GM12878 (cell line): ENCODE data around the gene DCT. TPM values are rescaled to one million over a fixed set of nuclear protein-coding genes. Genes with fewer than 3 reads are reported as not detected.

Experiments
- ATAC-seq: fragments of 200-7000 bp; cut with Tn5 transposase; 3 replicates; pipeline ENCODE4 v1.9.1; 2020; ENCODE audit warnings: mild to moderate bottlenecking, moderate library complexity
- BruUV-seq: library from RNA; stranded (reverse); fragments of 400-500 nt; replicated peaks from 2 replicates; lab custom pipeline; 2021; lab: Mats Ljungman, UMichigan
- CTCF ChIA-PET: fragments of 300-600 bp; sonication (Branson Sonifier 250); formaldehyde crosslinking; extraction: SDS; loops from one replicate; lab custom pipeline; 2021; ENCODE audit warnings: inconsistent platforms; lab: Yijun Ruan, JAX
- POLR2A ChIA-PET: fragments of 350-600 bp; formaldehyde crosslinking; extraction: SDS; loops from one replicate; lab custom pipeline; 2021; ENCODE audit warnings: inconsistent platforms; lab: Charles Lee
- RAD21 ChIA-PET: fragments of 300-600 bp; sonication (Branson Sonifier 250); formaldehyde crosslinking; loops from one replicate; lab custom pipeline; 2023; ENCODE audit warnings: antibody characterized with exemption; ENCODE audit not compliant: unreplicated experiment; lab: Charles Lee
- SMC1A ChIA-PET: fragments of 300-600 bp; sonication (Branson Sonifier 250); formaldehyde crosslinking; loops from one replicate; lab custom pipeline; 2023; ENCODE audit not compliant: unreplicated experiment, uncharacterized antibody; lab: Charles Lee
- DNase-seq: peaks from one replicate; pipeline ENCODE4 v3.0.0-alpha.2; 2011; ENCODE audit warnings: low read depth, low spot score
- FAIRE-seq: peaks from 3 replicates; lab custom pipeline; 2011; peaks lifted over from hg19 to GRCh38; lab: Jason Lieb, UNC
- H2AFZ ChIP-seq: 2 replicates; pipeline ENCODE4 v1.6.0; 2011; ENCODE audit warnings: low read depth, low read length, control low read depth; ENCODE audit not compliant: control insufficient read depth
- H3K27ac ChIP-seq: 2 replicates; pipeline ENCODE4 v1.5.1; 2011; ENCODE audit warnings: control low read depth; ENCODE audit not compliant: control insufficient read depth, insufficient read depth
- H3K27me3 ChIP-seq, 2 experiments: replicated peaks in 1 of 2; 2 replicates each; pipeline versions ENCODE4 v1.6.0 to v1.6.1; 2011; ENCODE audit warnings: low read length in 1 of 2; ENCODE audit not compliant: control insufficient read depth in 2 of 2, insufficient read depth in 2 of 2
- H3K36me3 ChIP-seq, 2 experiments: 2 replicates each; pipeline ENCODE4 v1.5.1; 2011; ENCODE audit warnings: low read length in 1 of 2; ENCODE audit not compliant: control insufficient read depth in 2 of 2, insufficient read depth in 2 of 2
- H3K4me1 ChIP-seq: 2 replicates; pipeline ENCODE4 v1.6.1; 2011; ENCODE audit warnings: mild to moderate bottlenecking, low read length, moderate library complexity, mixed read lengths; ENCODE audit not compliant: control insufficient read depth, insufficient read depth
- H3K4me2 ChIP-seq: 2 replicates; pipeline ENCODE4 v1.6.0; 2011; ENCODE audit warnings: control low read depth; ENCODE audit not compliant: control insufficient read depth, insufficient read depth
- H3K4me3 ChIP-seq: fragments of 200-600 bp; sonication (generic); 2 replicates; pipeline ENCODE4 v1.5.1; 2016
- H3K79me2 ChIP-seq: 2 replicates; pipeline ENCODE4 v1.6.0; 2011; ENCODE audit warnings: low read length; ENCODE audit not compliant: control insufficient read depth, insufficient read depth
- H3K9ac ChIP-seq: 2 replicates; pipeline ENCODE4 v1.8.0; 2011; ENCODE audit warnings: low read length, control low read depth, mixed read lengths; ENCODE audit not compliant: control insufficient read depth, insufficient read depth
- H3K9me3 ChIP-seq: replicated peaks from 3 replicates; pipeline ENCODE4 v1.5.1; 2011; ENCODE audit warnings: mild to moderate bottlenecking, low read length; ENCODE audit not compliant: control insufficient read depth, insufficient read depth
- H4K20me1 ChIP-seq: 2 replicates; pipeline ENCODE4 v1.6.0; 2011; ENCODE audit not compliant: control insufficient read depth, insufficient read depth
- EP300 ChIP-seq, 2 experiments: fragments of 150-350 bp in 1 of 2; IDR thresholded peaks; 2 replicates each; pipeline ENCODE4 v1.6.1; 2011 to 2012; ENCODE audit warnings: low read depth in 2 of 2, low read length in 2 of 2, borderline replicate concordance in 1 of 2, improper control_type of control experiment in 1 of 2, inconsistent platforms in 1 of 2; ENCODE audit not compliant: control insufficient read depth in 1 of 2
- GATAD2B ChIP-seq: fragments of 450-650 bp; conservative IDR thresholded peaks from 2 replicates; pipeline ENCODE4 v1.6.1; 2017; ENCODE audit warnings: low read depth, mild to moderate bottlenecking, moderate library complexity
- JUNB ChIP-seq: IDR thresholded peaks from 2 replicates; pipeline ENCODE4 v1.6.1; 2016; ENCODE audit warnings: antibody characterized with exemption, mild to moderate bottlenecking
- MXI1 ChIP-seq: fragments of 150-350 bp; IDR thresholded peaks from 2 replicates; pipeline ENCODE4 v1.6.1; 2011; ENCODE audit warnings: low read depth, mild to moderate bottlenecking, inconsistent platforms, low read length, improper control_type of control experiment
- NR2F1 ChIP-seq: fragments of 450-650 bp; conservative IDR thresholded peaks from 2 replicates; pipeline ENCODE4 v1.6.1; 2017; ENCODE audit warnings: mild to moderate bottlenecking
- RBBP5 ChIP-seq: fragments of 200-600 bp; sonication (generic); conservative IDR thresholded peaks from 2 replicates; pipeline ENCODE4 v1.6.1; 2016
- RELA ChIP-seq: fragments of 450-650 bp; IDR thresholded peaks from 2 replicates; pipeline ENCODE4 v1.8.0; 2014; ENCODE audit warnings: borderline replicate concordance; ENCODE audit not compliant: partially characterized antibody
- SMAD5 ChIP-seq: IDR thresholded peaks from 2 replicates; pipeline ENCODE4 v1.6.1; 2016; ENCODE audit warnings: antibody characterized with exemption, low read depth
- SPI1 ChIP-seq: IDR thresholded peaks from 2 replicates; pipeline ENCODE4 v1.6.1; 2011; ENCODE audit warnings: low read depth, mild to moderate bottlenecking, low read length, moderate library complexity, borderline replicate concordance; ENCODE audit not compliant: insufficient read depth
- TARDBP ChIP-seq: IDR thresholded peaks from 2 replicates; pipeline ENCODE4 v1.6.1; 2016; ENCODE audit warnings: borderline replicate concordance
- WGBS: methylation state at CpG from one replicate; pipeline ENCODE4 v1.1.6; 2016; ENCODE audit warnings: low lambda C conversion rate; ENCODE audit not compliant: insufficient replicate concordance, insufficient coverage; ENCODE audit errors: missing lambda C conversion rate; 5-methylcytosine and 5-hydroxymethylcytosine counted together
- in situ Hi-C: fragments of 300-500 bp; cut with MboI; formaldehyde crosslinking; loops from 9 replicates; pipeline ENCODE4 v1.14.3; 2018; ENCODE audit warnings: mixed read lengths
- intact Hi-C: fragments of 100-400 bp; cut with micrococcal nuclease; formaldehyde crosslinking; loops from one replicate; pipeline ENCODE4 v1.14.2; 2022; ENCODE audit not compliant: unreplicated experiment
- polyA plus RNA-seq, 11 experiments: library from polyadenylated mRNA; depleted of rRNA in 4 of 11; unstranded in 6 of 11; stranded (reverse) in 5 of 11; fragments of >200 nt; fragmentation: Nextera tagmentation in 4 of 11; fragmentation: Illumina TruSeq in 1 of 11; extraction: Ambion mirVana in 4 of 11; extraction: Trizol in 1 of 11; gene quantifications; 1 replicate in 1 of 11; 2 replicates in 10 of 11; pipeline versions ENCODE4 v1.2.1 to v1.2.3, GENCODE V29; 2011 to 2016; ENCODE audit warnings: inconsistent platforms in 2 of 11, missing spikeins in 2 of 11, low read depth in 1 of 11
- total RNA-seq, 4 experiments: library from RNA; depleted of rRNA in 3 of 4; stranded (reverse); fragments of >200 nt in 3 of 4; fragmentation: Illumina TruSeq in 1 of 4; extraction: Trizol in 1 of 4; gene quantifications; 2 replicates each; pipeline versions ENCODE4 v1.2.1 to v1.2.3, GENCODE V29; 2013 to 2021

DCT gene
- total and polyA plus RNA-seq, 10 of the 15 experiments (the other 5 are each of a cell fraction or from before 2014, with no cell fraction given): 0.04 to 0.29 TPM; not detected in 8

DNA sequence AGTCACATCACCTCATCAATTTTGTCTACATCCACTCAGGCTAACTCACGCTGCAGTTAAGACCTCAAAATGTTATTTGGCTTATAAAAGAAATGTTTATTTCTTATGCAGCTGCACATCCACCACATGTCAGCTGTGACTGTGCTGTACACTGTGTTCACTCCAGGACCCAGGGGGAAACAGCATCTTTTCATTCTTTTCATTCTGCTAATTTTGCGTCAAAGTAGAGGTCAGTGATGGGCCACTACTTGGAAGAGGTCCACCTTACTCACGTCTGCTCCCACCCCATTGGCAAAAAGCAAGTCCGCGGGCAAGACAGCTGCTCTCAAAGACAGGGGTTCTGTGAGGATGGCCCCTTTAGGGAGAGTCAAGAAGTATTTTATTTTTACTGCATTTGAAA lies 4.5 kb upstream of the DCT start:
- TF ChIP-seq JUNB: no peak
- TF ChIP-seq MXI1: no peak
- TF ChIP-seq SMAD5: no peak
- no peak for TF ChIP-seq GATAD2B
- TF ChIP-seq, all 136 proteins: peak for 0
- in situ Hi-C loops: no loop called here
- DNase-seq (no peak), ATAC-seq (no peak), FAIRE-seq (no peak)
- no peak overlapping the region for H3K4me3 ChIP-seq
- CTCF ChIA-PET: no interaction called here
- no peaks in the 10 kb centered on the region for H3K4me1 ChIP-seq
- H3K9me3 ChIP-seq: no peaks in the 10 kb centered on the region
- H3K27me3 ChIP-seq: peaks cover 0 to 2% of the 10 kb centered on the region in 2 experiments; a peak in 1 of 4 replicates
- H3K9ac ChIP-seq: no peak overlapping the region
- no peaks in the 10 kb centered on the region for H4K20me1 ChIP-seq
- WGBS: 54% methylated on average over 5 of the region's 5 CpGs
- H3K27ac ChIP-seq: no peak overlapping the region
- POLR2A ChIA-PET: no interaction called here
- RAD21 ChIA-PET: no interaction called here
- no peak overlapping the region for H3K4me2 ChIP-seq
- SMC1A ChIA-PET: no interaction called here
- no TSS peak for BruUV-seq
- no peaks in the 10 kb centered on the region for H3K79me2 ChIP-seq
- H3K36me3 ChIP-seq: no peaks in the 10 kb centered on the region
- no peak overlapping the region for H2AFZ ChIP-seq
- intact Hi-C loops: no loop called here

DNA sequence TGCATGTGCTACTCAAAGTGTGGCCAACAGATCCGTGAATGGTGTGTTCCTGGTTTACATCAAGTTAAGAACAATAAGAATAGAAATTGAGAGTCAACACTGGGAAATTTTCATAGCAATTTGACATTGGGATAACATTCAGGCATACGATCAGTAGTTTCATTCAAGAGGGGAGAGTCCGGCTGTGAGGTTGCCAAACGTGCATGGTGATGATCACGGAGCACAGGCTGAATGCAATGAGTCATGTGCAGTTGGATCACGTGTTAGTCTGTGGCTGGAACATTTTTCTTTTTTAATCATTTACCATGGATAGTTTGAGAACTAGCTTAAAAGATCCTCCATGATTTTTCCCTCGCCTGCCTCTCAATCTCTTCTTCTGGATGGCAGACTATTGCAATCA lies 2.5 kb upstream of the DCT start:
- no peak for FAIRE-seq
- Histone ChIP-seq H4K20me1 (no peaks in the 10 kb centered on the region), H3K9me3 (no peaks in the 10 kb centered on the region), H3K4me3 (no peak overlapping the region), H3K79me2 (no peaks in the 10 kb centered on the region), H3K36me3 (no peaks in the 10 kb centered on the region), H3K4me1 (no peaks in the 10 kb centered on the region), H3K9ac (no peak overlapping the region), H3K27ac (no peak overlapping the region), H2AFZ (no peak overlapping the region), H3K4me2 (no peak overlapping the region), H3K27me3 (peaks cover 0 to 2% of the 10 kb centered on the region in 2 experiments; a peak in 1 of 4 replicates)
- ChIA-PET POLR2A (no interaction called here), CTCF (no interaction called here), RAD21 (no interaction called here), SMC1A (no interaction called here)
- no TSS peak for BruUV-seq
- 26% methylated on average over 7 of the region's 7 CpGs for WGBS
- ATAC-seq: no peak
- no peak for DNase-seq
- TF ChIP-seq RELA: no peak
- no peak for TF ChIP-seq TARDBP
- no peak for TF ChIP-seq NR2F1
- TF ChIP-seq SPI1: no peak
- no peak for TF ChIP-seq RBBP5
- TF ChIP-seq EP300 (IDR thresholded peaks at IDR 0.05; ENCODE audit: borderline replicate concordance in 1 of 2, control insufficient read depth in 1 of 2, low read depth in 2 of 2, low read length in 2 of 2): no peak
- intact Hi-C loops (no loop called here), in situ Hi-C loops (no loop called here)
